HepG2 (cell line): ENCODE data around the gene FXYD1. TPM values are rescaled to one million over a fixed set of nuclear protein-coding genes. Genes with fewer than 3 reads are reported as not detected.

Experiments used
- AGO2 ChIP-seq: fragments of 200-400 bp; formaldehyde crosslinking; optimal IDR thresholded peaks from 2 replicates; pipeline ENCODE3; 2017; ENCODE audit warnings: mild to moderate bottlenecking, low read depth, low read length, moderate library complexity
- CENPBD1 ChIP-seq: sonication (generic); formaldehyde crosslinking; IDR thresholded peaks from 2 replicates; pipeline ENCODE4 v1.8.0; 2022; ENCODE audit warnings: missing genetic modification reagents, low read depth, mild to moderate bottlenecking, borderline replicate concordance
- IRF9 ChIP-seq: sonication (generic); formaldehyde crosslinking; IDR thresholded peaks from 2 replicates; pipeline ENCODE4 v1.8.0; 2022; ENCODE audit warnings: missing genetic modification reagents, mild to moderate bottlenecking, borderline replicate concordance
- MLX ChIP-seq: IDR thresholded peaks from 2 replicates; pipeline ENCODE4 v1.6.1; 2016
- MTERF4 ChIP-seq: sonication (generic); formaldehyde crosslinking; IDR thresholded peaks from 2 replicates; pipeline ENCODE4 v1.8.0; 2023; ENCODE audit warnings: mild to moderate bottlenecking, missing genetic modification reagents
- NFE2L1 ChIP-seq: sonication (generic); formaldehyde crosslinking; IDR thresholded peaks from 2 replicates; pipeline ENCODE4 v1.4.0; 2020; ENCODE audit warnings: missing genetic modification reagents, mild to moderate bottlenecking, borderline replicate concordance
- SPEN ChIP-seq: sonication (generic); formaldehyde crosslinking; IDR thresholded peaks from 2 replicates; pipeline ENCODE4 v1.5.1; 2020; ENCODE audit warnings: low read depth, mild to moderate bottlenecking, missing genetic modification reagents
- TFAP4 ChIP-seq: sonication (generic); IDR thresholded peaks from 2 replicates; pipeline ENCODE4 v1.6.1; 2016; ENCODE audit warnings: low read depth, borderline replicate concordance
- THAP11 ChIP-seq: IDR thresholded peaks from 2 replicates; pipeline ENCODE4 v1.6.1; 2016; ENCODE audit warnings: missing biosample characterization, missing genetic modification reagents
- THAP7 ChIP-seq: sonication (generic); formaldehyde crosslinking; IDR thresholded peaks from 2 replicates; pipeline ENCODE4 v1.8.1; 2023; ENCODE audit warnings: mild to moderate bottlenecking, missing genetic modification reagents
- TRIM22 ChIP-seq: fragments of 450-650 bp; IDR thresholded peaks from 2 replicates; pipeline ENCODE4 v1.6.1; 2017
- ZMYM3 ChIP-seq: sonication (generic); formaldehyde crosslinking; IDR thresholded peaks from 2 replicates; pipeline ENCODE4 v1.5.1; 2020; ENCODE audit warnings: mild to moderate bottlenecking, missing genetic modification reagents
- ZNF414 ChIP-seq: sonication (generic); formaldehyde crosslinking; IDR thresholded peaks from 2 replicates; pipeline ENCODE4 v1.5.0; 2020; ENCODE audit warnings: missing genetic modification reagents
- ZNF503 ChIP-seq: sonication (generic); formaldehyde crosslinking; IDR thresholded peaks from 2 replicates; pipeline ENCODE4 v1.4.0; 2020; ENCODE audit warnings: missing genetic modification reagents
- ZNF574 ChIP-seq: sonication (generic); formaldehyde crosslinking; IDR thresholded peaks from 2 replicates; pipeline ENCODE4 v1.4.0; 2020; ENCODE audit warnings: missing genetic modification reagents
- ZNF776 ChIP-seq: sonication (generic); formaldehyde crosslinking; IDR thresholded peaks from 2 replicates; pipeline ENCODE4 v1.4.0; 2020; ENCODE audit warnings: mild to moderate bottlenecking, missing genetic modification reagents
- ZNF850 ChIP-seq: sonication (generic); formaldehyde crosslinking; conservative IDR thresholded peaks from 2 replicates; pipeline ENCODE4 v1.9.0; 2021; ENCODE audit warnings: mild to moderate bottlenecking, missing genetic modification reagents
- polyA plus RNA-seq, 8 experiments: library from polyadenylated mRNA; depleted of rRNA in 3 of 8; stranded (reverse) in 7 of 8; unstranded in 1 of 8; fragments of >200 nt; fragmentation: Illumina TruSeq in 4 of 8; extraction: Trizol in 4 of 8; gene quantifications; 2 replicates each; pipeline versions ENCODE4 v1.2.1 to v1.2.3, GENCODE V29; 2011 to 2016; ENCODE audit warnings: low read depth in 4 of 8, missing spikeins in 1 of 8, mixed read lengths in 1 of 8; ENCODE audit not compliant: insufficient read depth in 1 of 8
- total RNA-seq, 5 experiments: library from RNA; depleted of rRNA; stranded (reverse); fragments of >200 nt; fragmentation: Illumina TruSeq; extraction: Trizol; gene quantifications; 2 replicates each; pipeline ENCODE4 v1.2.3, GENCODE V29; 2016; ENCODE audit warnings: low read depth in 1 of 5

The FXYD1 gene
- total and polyA plus RNA-seq, 2 of the 13 experiments (the other 11 are each of a cell fraction or from before 2014, with no cell fraction given): 31.2 TPM; not detected in 1

GRCh38 chr19:35135389-35135909 lies 3.2 kb upstream of the FXYD1 start (continued):
- no peak; the same call in 1 of the 2 replicates for TF ChIP-seq ZNF574
- TF ChIP-seq THAP7 (CRISPR knock-in tag): no peak
- no peak for TF ChIP-seq ZNF850 (CRISPR knock-in tag)
- no peak for TF ChIP-seq AGO2
- no peak for TF ChIP-seq ZNF503
- TF ChIP-seq MLX (CRISPR knock-in tag): no peak
- no peak for TF ChIP-seq ZNF414 (CRISPR knock-in tag)
- TF ChIP-seq MTERF4 (CRISPR knock-in tag): no peak
- TF ChIP-seq THAP11 (CRISPR knock-in tag): peak; percentile 40; the same call in 1 of the 2 replicates
- peak; percentile 38; the same call in 1 of the 2 replicates for TF ChIP-seq ZNF776 (CRISPR knock-in tag)
- no peak for TF ChIP-seq TRIM22
- peak; percentile 95 for TF ChIP-seq TFAP4
- peak; percentile 54; the same call in 1 of the 2 replicates for TF ChIP-seq SPEN (CRISPR knock-in tag)
- no peak for TF ChIP-seq NFE2L1
- no peak for TF ChIP-seq CENPBD1
- TF ChIP-seq ZMYM3: peak; percentile 55; the same call in 1 of the 2 replicates
- TF ChIP-seq IRF9 (CRISPR knock-in tag): no peak
